GOT3 (cell line): ENCODE measurements around the gene TBC1D22A.
"Not testable (repeated sequence)": the region's sequence is repeated elsewhere in the genome, so short reads cannot be mapped to it uniquely, and the experiment has no call there.

ENCODE experiments used
- DNase-seq: peaks from one replicate; lab custom pipeline; 2025; ENCODE audit warnings: mixed read lengths; lab: John Stamatoyannopoulos, UW

The TBC1D22A gene

DNA sequence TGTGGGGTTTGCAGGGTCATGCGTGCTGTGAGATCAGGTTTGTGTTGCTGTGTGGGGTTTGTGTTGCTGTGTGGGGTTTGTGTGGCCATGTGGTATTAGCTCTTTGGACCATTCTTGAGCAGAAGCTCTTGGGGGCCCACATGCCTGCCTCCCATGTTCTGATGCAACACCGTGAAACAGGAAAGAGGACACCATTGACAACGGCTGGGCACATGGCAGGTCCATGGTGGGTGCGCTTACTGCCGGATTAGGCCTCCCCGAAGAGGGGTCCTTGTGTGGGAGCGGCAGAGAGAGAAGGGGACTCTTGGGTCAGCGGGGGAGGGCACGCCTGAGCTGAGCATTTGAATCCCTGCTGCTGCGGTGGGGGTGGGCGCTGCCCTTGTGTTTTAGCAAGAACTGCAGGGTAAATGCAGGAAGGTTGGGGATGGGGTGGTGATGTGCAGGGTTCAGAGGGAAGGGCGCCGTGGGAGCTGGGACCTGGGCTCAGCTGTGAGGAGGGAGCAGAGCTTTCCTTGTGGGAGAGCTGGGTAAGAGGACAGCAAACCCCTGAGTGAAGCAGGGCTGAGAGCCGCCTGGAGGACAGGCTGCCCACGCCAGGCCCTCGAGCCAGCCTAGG is 361.5 kb downstream of the TBC1D22A start:
- no peak for DNase-seq

DNA sequence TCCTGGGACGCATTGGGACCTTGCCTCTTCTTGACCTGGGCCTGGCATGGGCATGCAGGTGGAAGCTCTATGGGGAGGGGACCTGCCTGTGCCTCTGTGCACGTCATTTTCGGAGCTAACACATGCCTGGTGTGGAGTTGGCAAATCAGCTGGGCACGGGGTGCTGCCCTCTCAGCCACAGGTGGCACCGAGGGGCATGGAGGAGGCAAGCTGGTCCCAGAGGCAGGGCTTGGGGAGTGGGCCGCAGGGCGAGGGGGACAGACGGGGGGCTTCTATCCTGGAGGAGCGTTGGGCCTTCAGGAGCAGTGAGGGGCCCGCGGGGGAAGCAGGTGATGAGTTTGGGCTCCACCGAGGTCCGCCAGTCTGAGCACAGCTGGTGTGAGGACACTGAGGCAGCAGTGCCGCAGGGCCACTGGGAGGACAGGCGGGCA is 362.0 kb downstream of the TBC1D22A start:
- DNase-seq: no peak

DNA sequence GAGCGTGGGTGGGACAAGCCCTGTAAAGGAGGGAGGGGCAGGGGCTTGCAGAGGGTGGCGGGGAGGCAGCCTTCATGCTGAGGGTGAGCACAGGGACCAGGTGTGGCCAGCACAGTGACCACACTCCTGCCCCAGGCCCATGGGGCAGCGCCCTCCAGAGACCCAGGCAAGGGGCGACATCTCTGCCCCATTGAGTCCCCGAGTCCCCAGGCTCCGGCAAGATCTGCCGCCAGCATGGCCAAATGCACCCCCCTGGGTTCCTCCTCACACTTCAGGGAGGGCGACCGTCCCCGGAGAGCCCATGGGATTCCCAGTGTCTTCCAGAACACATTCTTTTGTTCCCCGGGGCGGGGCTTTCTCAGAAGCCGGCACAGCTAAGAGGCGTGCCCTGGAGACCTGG is 362.5 kb downstream of the TBC1D22A start:
- DNase-seq: no peak

DNA sequence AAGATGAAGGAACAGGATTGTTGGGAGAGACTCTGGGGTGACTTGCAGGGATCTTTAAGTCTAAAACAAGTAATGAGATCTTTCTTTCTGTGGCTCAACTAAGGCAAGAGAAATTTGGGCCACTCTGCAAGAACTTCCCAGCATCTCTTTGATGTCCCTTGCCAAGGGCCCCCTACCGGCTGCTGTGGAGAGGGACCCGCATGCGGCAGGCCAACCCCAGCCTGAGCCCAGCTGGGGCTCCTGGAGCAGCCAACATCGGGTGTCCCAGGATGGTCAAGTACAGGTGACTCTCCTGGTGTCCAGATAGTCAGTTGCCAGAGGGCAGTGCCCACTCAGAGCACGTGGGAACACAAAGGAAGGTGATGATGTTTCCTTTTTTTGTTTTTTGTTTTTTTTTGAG is 363.2 kb downstream of the TBC1D22A start:
- DNase-seq: no peak

DNA sequence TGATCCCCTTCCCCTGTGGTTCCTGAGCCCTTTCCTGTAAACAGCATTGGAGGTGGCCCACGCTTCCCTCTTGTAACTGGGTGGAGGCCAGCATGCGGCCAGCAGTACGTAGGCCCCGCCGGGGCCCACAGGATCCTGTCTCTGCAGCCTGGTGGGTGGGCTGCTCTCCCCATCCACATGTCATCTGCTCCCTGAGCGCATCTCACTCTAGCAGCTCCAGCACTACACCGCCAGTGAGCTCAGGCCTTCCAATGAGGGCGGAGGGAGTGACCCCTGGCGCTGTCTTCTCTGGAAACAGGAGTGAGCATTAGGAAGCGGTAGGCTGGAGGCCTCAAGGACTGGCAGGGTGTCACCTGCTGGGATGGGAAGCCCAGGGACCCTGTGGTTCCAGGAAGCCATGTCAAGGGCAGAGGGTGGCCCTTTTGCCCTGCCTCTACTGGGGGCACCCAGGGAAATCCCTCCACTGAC is 363.9 kb downstream of the TBC1D22A start:
- no peak for DNase-seq

DNA sequence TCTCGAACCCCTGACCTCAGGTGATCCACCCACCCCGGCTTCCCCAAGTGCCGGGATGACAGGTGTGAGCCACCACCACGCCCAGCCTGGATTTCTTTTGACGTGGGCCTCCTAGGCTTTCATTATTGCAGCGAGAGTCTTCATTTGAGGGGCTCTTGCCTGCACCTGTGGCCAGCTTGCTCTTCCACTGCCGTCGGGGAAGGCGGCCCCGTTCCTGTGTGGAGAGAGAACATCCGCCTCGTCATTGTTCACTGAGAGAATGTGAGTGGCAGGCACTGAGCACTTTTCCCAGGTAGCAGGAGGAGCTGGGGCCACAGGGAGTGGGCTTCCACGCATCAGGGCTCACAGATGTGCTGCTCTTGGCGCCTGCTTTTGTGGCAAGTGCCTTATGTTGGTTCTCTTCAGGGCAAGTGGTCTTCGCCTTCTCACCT is 365.0 kb downstream of the TBC1D22A start:
- no peak for DNase-seq

DNA sequence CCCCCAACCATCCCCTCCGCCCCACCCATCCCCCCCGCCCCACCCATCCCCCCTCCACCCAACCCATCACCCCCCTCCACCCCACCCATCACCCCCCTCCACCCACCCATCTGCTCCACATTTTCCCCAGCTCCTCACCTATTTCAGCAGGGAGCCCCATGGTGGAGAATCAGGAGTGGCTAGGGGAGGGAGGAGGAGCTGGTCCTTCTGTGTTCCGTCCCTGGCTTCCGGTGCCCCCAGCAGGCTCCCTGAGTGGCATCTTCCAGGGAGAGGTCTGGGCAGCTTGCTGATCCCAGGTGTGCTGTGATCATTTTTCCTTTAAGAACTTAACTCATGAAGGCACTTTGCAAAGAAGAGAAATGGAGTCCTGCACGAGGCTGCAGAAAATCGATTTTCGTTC is 365.8 kb downstream of the TBC1D22A start:
- no peak for DNase-seq

DNA sequence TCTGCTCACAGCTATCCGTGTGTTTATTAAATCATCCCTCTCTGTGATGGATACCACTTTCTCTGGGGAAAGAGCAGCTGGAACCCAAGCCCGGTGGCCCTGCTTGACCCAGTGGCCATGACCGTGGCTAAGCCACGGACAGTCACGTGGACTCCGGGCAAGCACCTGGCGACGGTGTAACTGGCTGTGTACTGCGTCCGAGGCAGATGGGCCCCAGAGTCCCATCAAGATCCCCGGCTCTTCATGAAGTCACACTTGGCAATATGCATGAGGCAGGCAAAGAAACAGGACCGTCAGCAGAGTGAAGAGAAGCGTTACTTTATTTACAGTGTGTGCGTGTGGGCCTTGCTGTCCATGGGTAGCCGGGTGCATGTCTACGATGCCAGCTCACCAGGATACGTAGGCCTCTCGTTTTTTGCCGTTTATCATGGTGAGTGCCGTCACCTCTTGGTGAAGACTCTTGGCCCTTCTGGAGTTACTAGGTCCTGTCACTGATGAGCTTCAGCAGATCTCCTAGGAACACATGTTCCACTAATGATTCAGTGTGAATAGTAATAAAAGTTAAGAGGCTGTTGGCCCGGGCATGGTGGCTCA is 366.3 kb downstream of the TBC1D22A start:
- no peak for DNase-seq

DNA sequence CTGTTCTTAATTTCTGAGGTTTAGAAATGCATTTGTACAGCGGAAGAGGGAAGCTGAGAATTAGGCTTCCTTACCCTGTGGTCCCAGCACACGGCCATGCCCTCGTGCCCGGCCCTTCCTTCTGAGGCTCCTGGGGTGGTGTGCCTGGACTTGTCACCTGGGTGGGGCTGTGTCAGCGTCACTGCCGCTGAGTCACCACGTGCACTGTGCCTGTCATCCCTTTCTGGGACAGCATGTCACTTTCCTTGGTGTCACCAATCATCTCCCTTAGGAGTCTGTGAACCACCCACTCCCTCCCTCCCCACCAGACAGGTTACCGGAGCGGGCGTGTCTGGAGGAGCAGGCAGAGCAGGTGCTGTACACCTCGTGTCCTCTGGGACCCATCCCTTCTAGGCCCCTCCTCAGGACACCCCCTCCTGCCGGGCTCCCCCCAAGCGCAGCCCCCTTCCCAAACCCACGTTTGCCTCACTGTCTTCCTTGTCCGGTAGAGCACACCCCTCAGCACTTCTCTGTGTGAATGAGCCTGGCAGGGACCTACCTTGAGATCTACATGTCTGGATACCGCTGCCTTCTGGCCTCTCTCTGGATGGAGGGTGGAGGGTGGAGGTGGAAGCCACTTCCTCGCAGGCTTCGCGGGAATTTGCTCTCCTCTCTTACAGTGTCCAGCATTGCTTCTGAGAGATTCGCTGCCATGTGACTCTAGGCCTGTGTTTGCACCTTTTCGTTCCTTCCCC is 367.6 kb downstream of the TBC1D22A start:
- no peak for DNase-seq

DNA sequence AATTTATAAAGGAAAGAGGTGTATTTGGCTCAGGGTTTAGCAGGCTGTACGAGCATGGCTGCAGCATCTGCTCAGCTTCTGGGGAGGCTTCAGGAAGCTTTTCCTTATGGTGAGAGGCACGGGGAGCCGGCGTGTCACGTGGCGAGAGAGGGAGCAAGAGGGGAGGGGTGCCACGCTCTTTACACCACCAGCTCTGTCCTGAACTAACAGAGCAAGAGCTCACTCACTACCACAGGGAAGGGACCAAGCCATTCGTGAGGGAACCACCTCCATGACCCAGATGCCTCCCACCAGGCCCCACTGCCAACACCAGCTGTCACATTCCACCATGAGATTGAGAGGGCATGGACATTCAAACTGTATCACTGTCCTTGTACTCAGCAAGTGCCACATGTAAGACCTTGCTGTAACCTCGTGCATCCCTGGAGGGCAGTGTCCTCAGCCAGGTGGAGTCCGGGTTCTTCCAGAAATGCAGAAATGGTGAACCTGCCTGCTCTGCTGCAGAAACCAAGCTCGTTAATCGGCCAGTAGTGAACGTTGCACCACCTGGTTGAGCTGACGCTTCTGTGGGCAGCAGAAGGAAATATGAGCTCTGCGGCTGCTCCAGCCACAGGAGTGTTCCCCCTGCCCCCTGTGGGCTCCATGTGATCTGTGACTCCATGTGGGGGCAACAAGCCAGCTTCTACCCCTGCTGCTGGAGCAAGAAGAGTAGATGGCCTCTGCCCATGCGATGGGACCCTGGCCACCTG is 368.6 kb downstream of the TBC1D22A start:
- DNase-seq: no peak

DNA sequence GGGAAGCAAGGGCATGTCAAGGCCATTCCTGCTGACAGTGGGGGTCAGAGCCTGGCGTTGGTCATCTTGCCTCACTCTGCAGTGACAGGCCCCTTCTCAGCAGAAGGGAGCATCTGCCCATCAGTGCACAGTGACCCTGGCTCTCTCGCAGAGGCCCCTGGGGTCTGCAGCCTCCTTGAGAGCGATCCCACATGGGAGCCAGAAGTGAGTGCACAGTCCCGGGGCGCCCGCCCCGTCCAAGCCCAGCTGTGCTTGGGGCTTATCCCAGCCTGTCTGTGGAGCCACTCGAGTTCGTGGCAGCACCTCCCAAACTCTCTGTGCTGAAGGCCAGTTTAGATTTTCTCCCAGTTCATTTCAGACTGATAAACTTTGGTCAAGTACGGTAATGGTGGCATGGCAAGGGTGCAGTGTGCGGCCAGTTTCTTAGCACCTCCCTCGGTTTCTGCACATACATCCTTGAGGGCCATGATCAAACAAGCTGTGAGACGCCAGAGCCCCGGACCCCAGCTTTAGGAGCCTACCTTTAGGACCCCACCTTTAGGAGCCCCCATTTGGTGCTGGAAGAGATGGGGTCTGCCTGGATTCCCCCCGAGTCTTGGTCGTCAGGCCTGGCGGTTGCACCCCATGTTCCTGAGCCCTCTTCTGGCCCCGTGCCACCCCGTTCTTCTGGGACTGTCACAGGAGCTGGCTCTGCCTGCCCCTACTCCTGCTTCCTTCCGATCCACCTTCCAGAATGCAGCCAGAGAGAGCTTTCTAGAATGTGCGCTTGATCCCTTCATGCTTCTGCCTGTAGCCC is 369.4 kb downstream of the TBC1D22A start:
- no peak for DNase-seq

DNA sequence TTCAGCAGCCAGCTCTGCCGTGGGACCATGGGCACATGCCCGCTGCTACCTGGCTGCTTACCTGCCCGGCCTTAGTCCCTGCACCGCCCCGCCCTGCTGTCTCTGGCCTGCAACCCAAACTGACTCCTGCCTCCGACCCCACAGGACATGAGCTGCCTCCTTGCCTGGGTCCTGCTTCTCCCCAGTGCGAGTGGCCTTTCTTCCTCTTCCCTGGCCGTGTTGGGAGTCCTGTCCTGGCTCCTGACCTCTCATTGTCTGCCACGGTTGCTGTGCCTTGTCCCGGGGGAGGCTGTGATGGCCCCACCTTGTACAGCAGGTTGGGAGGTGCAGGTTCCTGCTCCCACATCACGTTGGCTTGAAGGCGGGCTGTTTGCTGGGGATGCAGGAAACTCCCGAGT is 370.0 kb downstream of the TBC1D22A start:
- DNase-seq: no peak

DNA sequence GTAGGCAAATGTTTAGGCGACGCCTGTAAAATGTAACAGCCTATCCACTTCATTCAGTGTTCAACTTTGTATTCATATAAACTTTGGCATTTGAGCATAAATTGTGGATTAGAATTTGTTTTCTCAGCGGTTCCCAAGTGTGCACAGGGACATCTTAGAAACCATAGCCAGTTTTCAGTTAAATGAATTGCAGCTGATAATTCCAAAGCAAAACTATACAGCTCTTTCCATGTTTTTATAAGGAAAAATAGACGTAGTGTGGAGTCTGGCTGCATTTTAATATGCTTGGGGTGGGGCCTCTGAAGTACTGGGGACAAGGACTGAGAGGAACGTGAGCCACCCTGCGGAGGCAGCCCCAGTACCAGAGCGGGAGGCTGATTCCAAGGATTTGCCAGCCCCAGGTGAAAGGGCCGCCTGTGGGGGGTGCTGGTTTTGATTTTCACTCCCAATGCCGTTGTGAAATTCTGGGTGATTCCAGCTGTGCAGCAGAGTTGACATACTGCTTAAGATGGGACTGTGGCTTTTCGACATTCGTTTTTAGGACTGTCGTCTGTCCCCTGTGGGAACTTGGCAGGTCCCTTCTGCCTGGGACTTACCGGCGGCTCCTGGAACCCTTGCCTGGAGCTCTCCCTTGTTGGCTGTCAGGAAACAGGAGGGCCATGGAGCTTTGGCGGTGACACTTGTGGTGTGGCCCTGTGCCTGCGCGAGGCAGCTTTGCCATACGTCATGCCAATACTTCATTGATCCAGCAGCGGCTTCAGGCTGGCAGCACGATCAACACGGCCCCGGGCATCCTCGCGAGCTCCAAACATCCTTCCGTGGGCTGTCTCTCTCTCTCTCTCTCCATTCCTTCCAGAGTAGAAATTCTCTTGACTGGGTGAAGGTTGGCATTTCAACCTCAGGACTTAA is 370.9 kb downstream of the TBC1D22A start:
- no peak for DNase-seq

DNA sequence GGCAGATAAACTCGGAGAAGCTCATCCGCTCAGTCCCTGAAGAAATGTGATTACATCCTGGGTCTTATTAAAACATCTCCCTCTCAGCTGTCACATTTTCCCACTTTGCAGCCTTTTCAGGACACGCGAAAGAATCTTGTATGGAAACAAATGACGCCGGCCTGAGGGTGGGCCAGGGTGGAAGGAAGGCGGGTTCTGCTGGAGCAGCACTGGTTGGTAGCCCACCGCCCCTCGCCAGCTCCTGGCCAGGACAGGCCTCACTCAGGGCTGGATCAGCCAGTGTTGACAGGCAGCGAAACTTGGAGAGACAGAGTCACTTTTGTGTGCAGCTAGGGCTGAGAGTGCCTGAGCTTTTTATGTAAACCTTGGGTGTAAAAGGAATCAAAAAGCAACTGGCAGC is 371.8 kb downstream of the TBC1D22A start:
- no peak for DNase-seq

DNA sequence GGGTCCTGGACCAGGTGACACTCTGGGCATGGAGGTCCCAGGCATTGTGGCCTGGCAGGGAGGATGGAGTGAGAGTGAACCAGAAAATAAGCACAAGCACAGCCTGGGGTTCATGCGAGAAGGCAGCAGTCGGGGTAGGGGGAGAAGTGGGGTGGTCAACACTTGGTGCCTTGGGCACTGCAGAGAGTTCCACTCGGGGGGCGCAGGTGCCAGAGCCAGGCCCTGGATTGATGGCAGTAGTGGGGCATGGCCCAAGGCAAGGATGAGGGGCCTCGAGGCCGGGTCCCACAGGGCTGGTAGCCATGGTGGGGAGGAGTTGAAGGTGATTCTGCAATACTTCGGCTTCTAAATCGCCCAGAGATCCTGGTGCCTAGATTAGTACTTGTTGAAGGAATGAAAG is 372.9 kb downstream of the TBC1D22A start:
- DNase-seq: no peak

DNA sequence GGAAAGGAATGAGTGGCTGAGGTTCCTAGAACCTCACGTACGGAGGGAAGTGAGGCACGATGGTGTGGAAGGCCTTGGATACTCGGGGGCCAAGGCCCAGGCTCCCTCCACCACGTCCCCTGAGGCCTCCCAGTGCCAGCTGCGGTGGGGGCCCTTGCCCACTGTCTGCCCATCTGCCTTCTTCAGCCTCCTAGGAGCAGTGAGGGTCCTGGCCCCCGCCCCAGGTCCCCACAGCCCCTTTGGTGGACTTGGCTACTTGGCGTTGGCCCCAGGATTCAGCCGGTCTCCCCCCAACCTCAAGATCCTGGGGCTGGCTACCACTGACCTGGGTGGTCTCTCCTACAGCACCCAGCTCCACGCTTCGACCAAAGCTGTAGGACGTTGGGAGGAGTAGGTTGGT is 373.6 kb downstream of the TBC1D22A start:
- DNase-seq: no peak

DNA sequence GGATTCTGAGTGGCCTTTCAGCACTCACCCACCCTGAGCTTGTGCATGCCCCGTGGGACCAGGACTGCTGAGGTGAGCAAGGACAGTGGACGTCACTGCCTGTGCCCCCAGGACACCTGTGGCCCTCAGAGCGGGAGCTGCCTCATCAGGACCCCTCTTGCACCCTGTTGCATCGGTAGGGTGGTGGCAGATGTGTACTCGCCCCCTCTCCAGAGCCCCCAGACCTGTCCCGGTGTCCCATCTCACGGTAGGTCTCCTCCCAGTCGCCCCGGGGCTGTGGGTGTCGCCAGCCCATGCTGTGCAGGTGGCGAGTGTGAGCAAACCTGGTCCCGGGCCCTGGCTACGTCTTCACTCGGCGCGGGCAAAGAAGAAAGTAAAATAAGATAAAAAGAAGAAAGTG is 374.2 kb downstream of the TBC1D22A start:
- DNase-seq: no peak

DNA sequence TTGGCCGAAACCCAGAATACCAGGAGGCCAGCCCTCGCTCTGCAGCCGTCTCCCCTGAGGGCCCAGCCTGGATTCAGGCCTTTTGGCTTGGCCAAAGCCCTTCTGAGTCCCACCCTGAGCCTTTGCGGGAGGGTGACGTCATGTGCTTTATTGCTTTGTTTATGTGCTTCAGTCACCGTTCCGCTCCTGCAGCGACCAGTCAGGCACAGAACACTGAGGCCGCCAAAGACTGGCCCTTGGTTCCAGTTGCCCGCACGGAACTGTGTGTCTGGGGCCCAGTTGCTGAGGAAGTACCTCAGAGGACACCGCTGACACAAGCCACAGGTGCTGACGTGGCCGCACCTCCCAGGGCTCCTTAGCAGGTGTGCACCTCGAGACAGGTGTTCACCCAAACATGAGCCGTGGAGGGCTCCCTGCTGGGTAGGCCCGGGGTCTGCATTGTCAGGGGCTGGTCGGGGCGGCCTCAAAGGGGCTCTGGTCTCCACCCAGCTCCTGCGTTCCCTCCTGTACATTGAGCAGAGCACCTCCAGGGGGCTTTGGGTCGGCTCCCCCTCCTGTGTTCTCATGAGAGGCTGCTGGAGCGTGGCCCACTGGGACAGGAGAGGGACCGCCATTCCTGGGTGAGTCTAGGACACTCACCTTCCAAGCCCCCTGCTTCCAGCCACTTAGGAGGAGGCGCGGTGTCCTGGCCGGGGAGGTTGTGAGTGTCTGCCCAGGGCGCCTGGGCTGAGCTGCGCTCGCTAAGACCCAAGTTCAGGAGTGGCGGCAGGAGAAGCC is 376.8 kb downstream of the TBC1D22A start:
- DNase-seq: no peak

DNA sequence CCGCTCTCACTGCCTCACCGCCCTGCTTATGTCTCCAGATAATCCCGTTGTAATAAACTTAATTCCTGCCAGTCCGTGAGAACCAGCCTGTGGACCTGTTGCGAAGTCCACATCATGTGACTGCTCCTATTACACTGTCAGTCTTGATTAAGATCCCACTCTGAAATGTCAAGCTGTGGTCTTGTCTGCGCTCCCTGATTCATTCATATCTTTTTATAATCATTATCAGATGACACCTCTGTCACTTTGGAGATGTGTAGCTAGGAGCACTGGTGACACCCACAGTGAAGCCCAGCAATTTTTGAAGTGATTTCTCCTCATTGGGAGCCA is 377.3 kb downstream of the TBC1D22A start:
- no peak for DNase-seq

DNA sequence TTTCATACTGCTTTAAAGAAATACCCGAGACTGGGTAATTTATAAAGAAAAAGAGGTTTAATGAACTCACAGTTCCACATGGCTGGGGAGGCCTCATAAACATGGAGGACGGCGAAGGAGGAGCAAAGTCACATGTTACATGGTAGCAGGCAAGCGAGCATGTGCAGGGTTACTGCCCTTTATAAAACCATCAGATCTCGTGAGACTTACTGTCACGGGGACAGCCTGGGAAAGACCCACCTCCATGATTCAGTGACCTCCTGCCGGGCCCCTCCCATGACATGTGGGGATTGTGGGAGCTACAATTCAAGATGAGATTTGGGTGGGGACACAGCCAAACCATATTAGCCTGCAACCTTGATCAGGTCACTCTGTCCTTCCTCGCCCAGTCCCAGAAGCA is 378.5 kb downstream of the TBC1D22A start:
- not testable (repeated sequence) for DNase-seq
